Activated T-helper 1 cell treated with anti-CD3 and anti-CD28 coated beads, Interleukin-2, amount 50 U/mL, for 16 hours (primary cell): Measurements from ENCODE around the gene CTNND1.

Experiments used
- DNase-seq, 2 donors: peaks; one replicate each; pipeline ENCODE4 v3.0.0-alpha.2; 2020; ENCODE audit warnings: low read depth in 1 of 2, low spot score in 1 of 2

CTNND1 gene

GRCh38 chr11:57758174-57758573, 3.4 kb upstream of the CTNND1 start:
- DNase-seq: no peak

- no peak for DNase-seq
Observed at GRCh38 chr11:57762235-57762861, 746 bp downstream of the CTNND1 start.

GRCh38 chr11:57763568-57763967, 2.0 kb downstream of the CTNND1 start:
- DNase-seq: no peak

- DNase-seq: no peak
Observed at GRCh38 chr11:57764021-57764420, 2.4 kb downstream of the CTNND1 start.

GRCh38 chr11:57764566-57764965, 3.0 kb downstream of the CTNND1 start:
- DNase-seq: no peak

- no peak for DNase-seq
Observed at GRCh38 chr11:57764972-57765371, 3.4 kb downstream of the CTNND1 start.

GRCh38 chr11:57770793-57771192, 9.2 kb downstream of the CTNND1 start:
- DNase-seq: no peak

GRCh38 chr11:57771365-57771764, 9.8 kb downstream of the CTNND1 start:
- no peak for DNase-seq

- no peak for DNase-seq
Observed at GRCh38 chr11:57772562-57772961, 11.0 kb downstream of the CTNND1 start.

- no peak for DNase-seq
Observed at GRCh38 chr11:57773026-57773598, 11.5 kb downstream of the CTNND1 start.

GRCh38 chr11:57775491-57775890, 13.9 kb downstream of the CTNND1 start:
- DNase-seq: no peak

GRCh38 chr11:57776031-57776521, 14.5 kb downstream of the CTNND1 start:
- DNase-seq: no peak

- no peak for DNase-seq
Observed at GRCh38 chr11:57776577-57777210, 15.1 kb downstream of the CTNND1 start.

GRCh38 chr11:57777969-57778317, 16.3 kb downstream of the CTNND1 start:
- no peak for DNase-seq

- DNase-seq: no peak
Observed at GRCh38 chr11:57778318-57779037, 16.9 kb downstream of the CTNND1 start.

GRCh38 chr11:57779276-57779675, 17.7 kb downstream of the CTNND1 start:
- no peak for DNase-seq

GRCh38 chr11:57781529-57781943, 19.9 kb downstream of the CTNND1 start:
- no peak for DNase-seq

- no peak for DNase-seq
Observed at GRCh38 chr11:57785072-57785471, 23.5 kb downstream of the CTNND1 start.

- DNase-seq: no peak
Observed at GRCh38 chr11:57786436-57786835, 24.8 kb downstream of the CTNND1 start.

- no peak for DNase-seq
Observed at GRCh38 chr11:57787006-57787604, 25.5 kb downstream of the CTNND1 start.

- DNase-seq: no peak
Observed at GRCh38 chr11:57787920-57788702, 26.5 kb downstream of the CTNND1 start.
